Mesothelial cell of epicardium (in vitro differentiated cells): ENCODE results near the gene FAM3B. TPM values are rescaled to one million over a fixed set of nuclear protein-coding genes. Genes with fewer than 3 reads are reported as not detected.

Source experiments
- DNase-seq, 2 experiments: peaks; one replicate each; pipeline ENCODE4 v3.0.0; 2021; ENCODE audit warnings: low spot score in 2 of 2; ENCODE audit not compliant: unreplicated experiment in 2 of 2
- H3K27ac Mint-ChIP-seq: 2 replicates; pipeline ENCODE4 v1.8.0; 2021; ENCODE audit warnings: mixed read lengths
- H3K27me3 Mint-ChIP-seq: 2 replicates; pipeline ENCODE4 v1.8.0; 2021; ENCODE audit warnings: low read depth, mixed read lengths
- H3K36me3 Mint-ChIP-seq: 2 replicates; pipeline ENCODE4 v1.8.0; 2021; ENCODE audit warnings: mixed read lengths
- H3K4me1 Mint-ChIP-seq: 2 replicates; pipeline ENCODE4 v1.8.0; 2021; ENCODE audit warnings: mixed read lengths
- H3K4me3 Mint-ChIP-seq: 2 replicates; pipeline ENCODE4 v1.8.0; 2021; ENCODE audit warnings: mild to moderate bottlenecking, moderate library complexity, mixed read lengths
- H3K9me3 Mint-ChIP-seq: 2 replicates; pipeline ENCODE4 v1.8.0; 2021; ENCODE audit warnings: mixed read lengths
- total RNA-seq: library from RNA; stranded (reverse); gene quantifications from 3 replicates; pipeline ENCODE4 v1.2.1, GENCODE V29; 2021
- TF ChIP-seq, protein P1 (sequence below): fragments of 200-600 bp; sonication (generic); IDR thresholded peaks from one replicate; pipeline ENCODE4 v1.5.0; 2021; ENCODE audit warnings: antibody characterized with exemption; ENCODE audit not compliant: unreplicated experiment

The FAM3B gene
- total RNA-seq, 1 donor from 2014 or later: 1.4 TPM

DNA sequence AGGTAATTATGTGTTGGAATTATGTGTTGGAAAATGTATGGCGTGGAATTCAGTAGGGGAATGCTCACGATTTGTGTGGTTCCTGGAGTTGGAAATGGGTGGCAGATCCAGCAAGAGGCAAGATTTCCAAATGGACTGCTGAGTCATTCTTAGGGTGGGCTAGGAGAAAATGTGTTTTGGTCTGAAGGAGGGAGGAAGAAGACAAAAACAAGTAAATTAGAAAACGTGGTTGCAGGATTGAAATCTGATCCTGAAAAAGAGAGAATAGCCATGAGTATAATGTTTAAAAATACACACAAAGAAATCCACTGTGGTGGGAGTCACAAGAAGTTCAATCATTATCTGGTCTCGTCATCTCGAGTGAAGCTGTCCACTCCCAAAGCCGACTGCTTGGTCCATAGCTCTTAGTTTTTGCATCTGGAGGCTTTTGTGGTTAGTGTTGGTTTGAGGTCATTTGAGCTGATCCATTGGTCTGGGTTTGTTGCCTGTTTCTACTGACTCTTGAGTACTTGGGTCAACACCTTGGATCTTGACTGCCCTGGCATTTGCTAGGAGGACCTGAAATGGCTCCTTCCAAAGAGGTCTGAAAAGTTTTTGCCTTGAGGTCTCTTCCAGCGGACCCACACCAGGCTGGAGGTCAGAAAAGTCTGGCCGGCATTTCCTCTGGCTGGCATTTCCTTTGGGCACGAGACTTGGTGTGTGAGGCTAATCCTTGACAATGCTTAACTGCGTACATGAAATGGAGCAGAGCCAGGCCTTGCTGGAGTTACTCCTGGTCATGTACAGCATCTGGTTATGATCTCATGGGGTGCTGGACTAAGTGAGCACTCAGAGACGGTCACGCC is 54.5 kb downstream of the FAM3B start:
- Mint-ChIP-seq H3K36me3 (no peaks in the 10 kb centered on the region), H3K9me3 (no peaks in the 10 kb centered on the region), H3K4me1 (peaks cover 10% of the 10 kb centered on the region), H3K27ac (no peak overlapping the region), H3K27me3 (peaks cover 9% of the 10 kb centered on the region), H3K4me3 (no peak overlapping the region)
- TF ChIP-seq, protein P1, sequence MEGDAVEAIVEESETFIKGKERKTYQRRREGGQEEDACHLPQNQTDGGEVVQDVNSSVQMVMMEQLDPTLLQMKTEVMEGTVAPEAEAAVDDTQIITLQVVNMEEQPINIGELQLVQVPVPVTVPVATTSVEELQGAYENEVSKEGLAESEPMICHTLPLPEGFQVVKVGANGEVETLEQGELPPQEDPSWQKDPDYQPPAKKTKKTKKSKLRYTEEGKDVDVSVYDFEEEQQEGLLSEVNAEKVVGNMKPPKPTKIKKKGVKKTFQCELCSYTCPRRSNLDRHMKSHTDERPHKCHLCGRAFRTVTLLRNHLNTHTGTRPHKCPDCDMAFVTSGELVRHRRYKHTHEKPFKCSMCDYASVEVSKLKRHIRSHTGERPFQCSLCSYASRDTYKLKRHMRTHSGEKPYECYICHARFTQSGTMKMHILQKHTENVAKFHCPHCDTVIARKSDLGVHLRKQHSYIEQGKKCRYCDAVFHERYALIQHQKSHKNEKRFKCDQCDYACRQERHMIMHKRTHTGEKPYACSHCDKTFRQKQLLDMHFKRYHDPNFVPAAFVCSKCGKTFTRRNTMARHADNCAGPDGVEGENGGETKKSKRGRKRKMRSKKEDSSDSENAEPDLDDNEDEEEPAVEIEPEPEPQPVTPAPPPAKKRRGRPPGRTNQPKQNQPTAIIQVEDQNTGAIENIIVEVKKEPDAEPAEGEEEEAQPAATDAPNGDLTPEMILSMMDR: no peak
- no peak for DNase-seq

DNA sequence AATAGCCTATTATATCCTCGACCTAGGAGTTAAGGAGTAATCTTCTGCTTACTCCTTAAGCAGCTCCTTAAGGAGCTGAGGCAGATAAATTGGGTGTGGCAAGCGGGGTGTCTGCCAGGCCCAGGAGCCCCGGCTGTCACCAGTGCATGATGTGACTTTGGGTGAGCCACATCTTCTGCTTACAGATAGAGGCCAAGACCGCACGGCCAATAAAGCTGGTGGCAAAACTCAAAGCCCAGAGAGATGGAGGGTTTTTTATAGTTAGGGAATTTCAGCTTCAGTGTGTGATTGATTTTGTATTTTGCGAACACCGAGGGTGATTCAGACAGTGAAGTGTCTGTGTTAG is 55.1 kb downstream of the FAM3B start:
- Mint-ChIP-seq H3K27me3 (peaks cover 9% of the 10 kb centered on the region), H3K4me3 (no peak overlapping the region), H3K36me3 (no peaks in the 10 kb centered on the region), H3K4me1 (peaks cover 10% of the 10 kb centered on the region), H3K27ac (no peak overlapping the region), H3K9me3 (no peaks in the 10 kb centered on the region)
- TF ChIP-seq, protein P1: no peak
- DNase-seq: no peak

DNA sequence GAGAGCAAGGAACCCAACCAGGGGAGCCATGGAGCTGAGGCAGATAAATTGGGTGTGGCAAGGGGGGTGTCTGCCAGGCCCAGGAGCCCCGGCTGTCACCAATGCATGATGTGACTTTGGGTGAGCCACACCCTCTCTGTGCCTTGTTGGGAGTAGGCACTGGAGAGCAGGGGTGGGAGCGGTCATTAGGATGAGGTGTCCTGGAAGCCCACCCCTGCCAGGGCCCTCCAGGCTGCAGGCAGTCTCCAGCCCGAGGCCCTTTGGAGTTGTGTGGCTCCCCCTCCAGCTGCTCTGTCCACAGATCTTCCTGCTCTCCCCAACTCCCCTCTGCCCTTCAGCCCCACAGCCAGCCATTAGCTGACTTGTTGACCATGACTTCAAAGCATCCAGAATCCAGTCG is 56.7 kb downstream of the FAM3B start:
- DNase-seq: no peak
- Mint-ChIP-seq H3K27me3 (peaks cover 4% of the 10 kb centered on the region), H3K36me3 (no peaks in the 10 kb centered on the region), H3K9me3 (no peaks in the 10 kb centered on the region), H3K27ac (no peak overlapping the region), H3K4me3 (no peak overlapping the region), H3K4me1 (peaks cover 10% of the 10 kb centered on the region)
- TF ChIP-seq, protein P1: no peak

DNA sequence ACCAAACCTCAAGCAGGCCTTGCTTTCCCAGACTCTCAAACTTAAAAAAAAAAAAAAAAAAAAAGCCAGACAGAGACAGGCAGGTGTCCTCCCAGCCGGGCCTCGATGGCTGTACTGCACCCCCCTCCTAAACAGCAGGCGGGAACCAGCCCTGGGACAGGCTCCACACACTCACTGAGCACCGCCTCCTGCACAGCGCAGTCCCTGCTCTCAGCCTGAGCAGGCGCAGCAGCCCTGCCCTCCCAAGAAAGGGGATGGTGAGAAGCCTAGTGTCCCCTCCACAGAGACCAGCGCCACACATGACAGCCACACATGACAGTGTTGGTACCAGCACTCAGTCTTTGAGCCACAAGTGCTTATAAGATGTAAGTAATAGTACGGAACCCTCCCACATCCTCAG is 57.2 kb downstream of the FAM3B start:
- no peaks in the 10 kb centered on the region for H3K36me3 Mint-ChIP-seq
- H3K27me3 Mint-ChIP-seq: peaks cover 4% of the 10 kb centered on the region
- H3K4me1 Mint-ChIP-seq: peaks cover 10% of the 10 kb centered on the region
- H3K27ac Mint-ChIP-seq: no peak overlapping the region
- no peaks in the 10 kb centered on the region for H3K9me3 Mint-ChIP-seq
- no peak for DNase-seq
- TF ChIP-seq, protein P1: no peak
- no peak overlapping the region for H3K4me3 Mint-ChIP-seq

DNA sequence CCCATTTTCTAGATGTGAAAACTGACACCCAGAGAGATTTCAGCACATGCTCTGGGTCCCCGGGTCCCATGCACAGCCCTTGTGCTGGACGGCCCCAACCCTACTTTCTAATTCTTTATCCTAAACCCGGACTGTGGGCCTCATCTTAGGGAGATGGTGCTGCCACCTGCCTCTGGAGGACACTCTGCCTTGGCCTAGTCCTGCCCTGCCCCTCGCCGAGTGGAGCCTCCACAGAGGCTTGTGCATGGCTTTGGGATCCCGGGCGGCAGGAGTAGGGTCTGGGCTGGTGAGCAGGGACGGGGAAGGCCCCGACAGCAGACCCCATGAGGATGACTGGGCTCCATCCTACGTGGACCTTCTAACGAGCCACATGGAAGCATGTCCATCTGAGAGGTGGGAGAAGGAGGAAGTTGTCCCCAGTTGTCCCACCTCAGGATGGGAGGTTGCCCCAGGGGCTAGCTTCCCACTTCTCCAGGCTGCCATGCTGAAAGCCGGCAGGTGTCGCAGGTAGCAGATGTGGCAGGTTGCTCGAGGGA is 57.6 kb downstream of the FAM3B start:
- H3K4me3 Mint-ChIP-seq: no peak overlapping the region
- no peaks in the 10 kb centered on the region for H3K9me3 Mint-ChIP-seq
- TF ChIP-seq, protein P1: no peak
- H3K27me3 Mint-ChIP-seq: peaks cover 3% of the 10 kb centered on the region
- H3K36me3 Mint-ChIP-seq: no peaks in the 10 kb centered on the region
- peaks cover 7% of the 10 kb centered on the region for H3K4me1 Mint-ChIP-seq
- H3K27ac Mint-ChIP-seq: no peak overlapping the region
- DNase-seq: no peak
